OCI-LY3 (cell line): ENCODE results near the gene LHFPL2.
"Not testable (repeated sequence)": the region's sequence is repeated elsewhere in the genome, so short reads cannot be mapped to it uniquely, and the experiment has no call there.

Experiments
- EZH2phosphoT487 ChIP-seq: fragments of 200-600 bp; shearing (Covaris generic); IDR thresholded peaks from 2 replicates; pipeline ENCODE4 v1.6.1; 2018; ENCODE audit warnings: antibody characterized with exemption, mixed run types, low read depth
- TF ChIP-seq, protein P1 (sequence below): fragments of 200-600, 300-600 bp; sonication (generic); IDR thresholded peaks from 2 replicates; pipeline ENCODE4 v1.5.1; 2014; ENCODE audit warnings: antibody characterized with exemption, low read length, low read depth

DNA sequence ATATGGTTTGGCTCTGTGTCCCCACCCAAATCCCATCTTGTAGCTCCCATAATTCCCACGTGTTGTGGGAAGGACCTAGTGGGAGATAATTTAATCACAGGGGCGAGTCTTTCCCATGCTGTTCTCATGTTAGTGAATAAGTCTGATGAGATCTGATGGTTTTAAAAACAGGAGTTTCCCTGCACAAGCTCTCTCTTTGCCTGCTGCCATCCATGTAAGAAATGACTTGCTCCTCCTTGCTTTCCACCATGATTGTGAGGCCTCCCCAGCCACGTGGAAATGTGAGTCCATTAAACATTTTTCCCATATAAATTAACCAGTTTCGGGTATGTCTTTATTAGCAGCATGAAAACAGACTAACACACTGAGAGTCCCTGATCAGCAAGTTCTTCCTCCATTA lies 47.5 kb upstream of the LHFPL2 start:
- TF ChIP-seq EZH2phosphoT487: not testable (repeated sequence)
- TF ChIP-seq, protein P1, sequence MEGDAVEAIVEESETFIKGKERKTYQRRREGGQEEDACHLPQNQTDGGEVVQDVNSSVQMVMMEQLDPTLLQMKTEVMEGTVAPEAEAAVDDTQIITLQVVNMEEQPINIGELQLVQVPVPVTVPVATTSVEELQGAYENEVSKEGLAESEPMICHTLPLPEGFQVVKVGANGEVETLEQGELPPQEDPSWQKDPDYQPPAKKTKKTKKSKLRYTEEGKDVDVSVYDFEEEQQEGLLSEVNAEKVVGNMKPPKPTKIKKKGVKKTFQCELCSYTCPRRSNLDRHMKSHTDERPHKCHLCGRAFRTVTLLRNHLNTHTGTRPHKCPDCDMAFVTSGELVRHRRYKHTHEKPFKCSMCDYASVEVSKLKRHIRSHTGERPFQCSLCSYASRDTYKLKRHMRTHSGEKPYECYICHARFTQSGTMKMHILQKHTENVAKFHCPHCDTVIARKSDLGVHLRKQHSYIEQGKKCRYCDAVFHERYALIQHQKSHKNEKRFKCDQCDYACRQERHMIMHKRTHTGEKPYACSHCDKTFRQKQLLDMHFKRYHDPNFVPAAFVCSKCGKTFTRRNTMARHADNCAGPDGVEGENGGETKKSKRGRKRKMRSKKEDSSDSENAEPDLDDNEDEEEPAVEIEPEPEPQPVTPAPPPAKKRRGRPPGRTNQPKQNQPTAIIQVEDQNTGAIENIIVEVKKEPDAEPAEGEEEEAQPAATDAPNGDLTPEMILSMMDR: not testable (repeated sequence)
